H9 (cell line): Measurements from ENCODE around the gene SEMA6A. TPM values are rescaled to one million over a fixed set of nuclear protein-coding genes. Genes with fewer than 3 reads are reported as not detected.

Source experiments
- DNase-seq: peaks from one replicate; pipeline ENCODE4 v3.0.0-alpha.2; 2017
- H2AFZ ChIP-seq: one replicate; pipeline ENCODE4 v1.6.1; 2013; ENCODE audit warnings: mild to moderate bottlenecking, low read length, control low read depth, moderate library complexity
- H2AK5ac ChIP-seq: 2 replicates; pipeline ENCODE4 v1.6.1; 2013; ENCODE audit warnings: low read length, control low read depth, mixed read lengths; ENCODE audit not compliant: insufficient read length
- H2BK120ac ChIP-seq: one replicate; pipeline ENCODE4 v1.6.1; 2013; ENCODE audit warnings: low read depth, mild to moderate bottlenecking, low read length, control low read depth, inconsistent platforms; ENCODE audit not compliant: poor library complexity, severe bottlenecking
- H2BK12ac ChIP-seq: 2 replicates; pipeline ENCODE4 v1.6.1; 2013; ENCODE audit warnings: low read length, control low read depth, mixed read lengths, low read depth; ENCODE audit not compliant: insufficient read length
- H2BK15ac ChIP-seq: 2 replicates; pipeline ENCODE4 v1.6.1; 2013; ENCODE audit warnings: low read depth, low read length, control low read depth
- H2BK20ac ChIP-seq: one replicate; pipeline ENCODE4 v1.6.1; 2013; ENCODE audit warnings: low read depth, mild to moderate bottlenecking, low read length, control low read depth, inconsistent platforms; ENCODE audit not compliant: poor library complexity, severe bottlenecking
- H2BK5ac ChIP-seq: 2 replicates; pipeline ENCODE4 v1.6.1; 2013; ENCODE audit warnings: low read length, control low read depth, mixed read lengths; ENCODE audit not compliant: insufficient read length
- H3K14ac ChIP-seq: 2 replicates; pipeline ENCODE4 v1.6.1; 2013; ENCODE audit warnings: low read length, control low read depth; ENCODE audit not compliant: insufficient read depth
- H3K18ac ChIP-seq: 2 replicates; pipeline ENCODE4 v1.6.1; 2013; ENCODE audit warnings: low read depth, mild to moderate bottlenecking, mixed read lengths, low read length, control low read depth; ENCODE audit not compliant: insufficient read length
- H3K23ac ChIP-seq: 2 replicates; pipeline ENCODE4 v1.6.1; 2013; ENCODE audit warnings: low read length, control low read depth, mixed read lengths, low read depth; ENCODE audit not compliant: insufficient read length
- H3K23me2 ChIP-seq: 2 replicates; pipeline ENCODE4 v1.6.1; 2013; ENCODE audit warnings: low read depth, mild to moderate bottlenecking, mixed read lengths, low read length, control low read depth; ENCODE audit not compliant: insufficient read length, poor library complexity, severe bottlenecking
- H3K27ac ChIP-seq: 2 replicates; pipeline ENCODE4 v1.5.1; 2013; ENCODE audit warnings: low read length, control low read depth, mixed read lengths, low read depth; ENCODE audit not compliant: insufficient read length
- H3K27me3 ChIP-seq: 2 replicates; pipeline ENCODE4 v1.6.1; 2013; ENCODE audit warnings: low read length, control low read depth, inconsistent platforms; ENCODE audit not compliant: insufficient read depth
- H3K4ac ChIP-seq: 2 replicates; pipeline ENCODE4 v1.6.1; 2013; ENCODE audit warnings: low read depth, mild to moderate bottlenecking, control low read depth, inconsistent platforms, low read length, moderate library complexity
- H3K4me1 ChIP-seq: 2 replicates; pipeline ENCODE4 v1.6.1; 2013; ENCODE audit warnings: low read length, control low read depth, inconsistent platforms; ENCODE audit not compliant: insufficient read depth
- H3K4me2 ChIP-seq: 2 replicates; pipeline ENCODE4 v1.6.1; 2013; ENCODE audit warnings: low read length, control low read depth, mixed read lengths; ENCODE audit not compliant: insufficient read length, insufficient read depth
- H3K56ac ChIP-seq: 2 replicates; pipeline ENCODE4 v1.6.1; 2013; ENCODE audit warnings: low read depth, mild to moderate bottlenecking, mixed read lengths, low read length, control low read depth; ENCODE audit not compliant: insufficient read length
- H3K79me1 ChIP-seq: 2 replicates; pipeline ENCODE4 v1.6.1; 2013; ENCODE audit warnings: low read depth, mild to moderate bottlenecking, moderate library complexity, low read length, control low read depth, inconsistent platforms; ENCODE audit not compliant: insufficient read depth, poor library complexity, severe bottlenecking
- H3K79me2 ChIP-seq: 2 replicates; pipeline ENCODE4 v1.6.1; 2013; ENCODE audit warnings: low read length, control low read depth, inconsistent platforms; ENCODE audit not compliant: insufficient read depth
- H3K9ac ChIP-seq: 2 replicates; pipeline ENCODE4 v1.6.1; 2013; ENCODE audit warnings: low read length, control low read depth, mixed read lengths; ENCODE audit not compliant: insufficient read length; ENCODE audit errors: extremely low read depth
- H3K9me3 ChIP-seq: one replicate; pipeline ENCODE4 v1.6.1; 2013; ENCODE audit warnings: low read depth, low read length, inconsistent platforms; ENCODE audit not compliant: control insufficient read depth
- H3T11ph ChIP-seq: one replicate; pipeline ENCODE4 v1.6.1; 2013; ENCODE audit warnings: mild to moderate bottlenecking, low read length, control low read depth, inconsistent platforms
- H4K20me1 ChIP-seq: one replicate; pipeline ENCODE4 v1.6.1; 2013; ENCODE audit not compliant: control insufficient read depth, insufficient read length, insufficient read depth
- H4K5ac ChIP-seq: 2 replicates; pipeline ENCODE4 v1.6.1; 2013; ENCODE audit warnings: low read depth, mild to moderate bottlenecking, mixed read lengths, low read length, control low read depth; ENCODE audit not compliant: insufficient read length
- H4K8ac ChIP-seq: replicated peaks from 2 replicates; pipeline ENCODE4 v1.6.1; 2013; ENCODE audit warnings: low read length, control low read depth, mixed read lengths, low read depth; ENCODE audit not compliant: insufficient read length
- H4K91ac ChIP-seq: 2 replicates; pipeline ENCODE4 v1.6.1; 2013; ENCODE audit warnings: low read depth, mild to moderate bottlenecking, moderate library complexity, mixed read lengths, low read length, control low read depth; ENCODE audit not compliant: insufficient read length
- H3K27ac Mint-ChIP-seq, 3 experiments: 2 replicates in 2 of 3; 3 replicates in 1 of 3; pipeline ENCODE4 v1.8.0; 2020 to 2021; ENCODE audit warnings: mixed read lengths in 3 of 3, mild to moderate bottlenecking in 1 of 3, moderate library complexity in 1 of 3
- H3K27me3 Mint-ChIP-seq: 2 replicates; pipeline ENCODE4 v1.8.0; 2021; ENCODE audit warnings: low read depth, mild to moderate bottlenecking, moderate library complexity, mixed read lengths
- H3K36me3 Mint-ChIP-seq, 3 experiments: 2 replicates in 2 of 3; 3 replicates in 1 of 3; pipeline ENCODE4 v1.8.0; 2020 to 2021; ENCODE audit warnings: low read depth in 3 of 3, mixed read lengths in 3 of 3; ENCODE audit not compliant: insufficient read depth in 1 of 3
- H3K4me1 Mint-ChIP-seq, 2 experiments: 2 replicates each; pipeline ENCODE4 v1.8.0; 2020; ENCODE audit warnings: mixed read lengths in 2 of 2
- H3K4me3 Mint-ChIP-seq, 2 experiments: 2 replicates in 1 of 2; 3 replicates in 1 of 2; pipeline ENCODE4 v1.8.0; 2020 to 2021; ENCODE audit warnings: mild to moderate bottlenecking in 2 of 2, mixed read lengths in 2 of 2, moderate library complexity in 1 of 2
- H3K9me3 Mint-ChIP-seq, 2 experiments: 2 replicates in 1 of 2; 3 replicates in 1 of 2; pipeline ENCODE4 v1.8.0; 2020; ENCODE audit warnings: mild to moderate bottlenecking in 2 of 2, mixed read lengths in 2 of 2, moderate library complexity in 1 of 2
- CTCF ChIP-seq: fragments of 200-600 bp; sonication (generic); conservative IDR thresholded peaks from 3 replicates; pipeline ENCODE4 v1.8.0; 2021; ENCODE audit warnings: antibody characterized with exemption, mild to moderate bottlenecking
- WGBS: extraction: QIAGEN DNeasy Blood & Tissue Kit; methylation state at CpG from one replicate; pipeline ENCODE4 v1.1.7; 2013; ENCODE audit warnings: missing lambda C conversion rate, low lambda C conversion rate, mixed read lengths; ENCODE audit not compliant: insufficient read length; ENCODE audit errors: extremely low coverage; 5-methylcytosine and 5-hydroxymethylcytosine counted together
- total RNA-seq: library from RNA; stranded (reverse); gene quantifications from 2 replicates; pipeline ENCODE4 v1.2.1, GENCODE V29; 2021

SEMA6A gene
- total RNA-seq, 1 experiment from 2014 or later: 354 TPM

GRCh38 chr5:116530276-116530675 is 44.3 kb downstream of the SEMA6A start:
- Histone ChIP-seq H4K91ac (no peak overlapping the region), H3K27ac (no peak overlapping the region), H2AFZ (no peak overlapping the region), H3K4me1 (peaks cover 18% of the 10 kb centered on the region), H3T11ph (no peak overlapping the region), H3K9ac (no peak overlapping the region), H3K4ac (no peak overlapping the region), H3K23ac (no peak overlapping the region), H2BK15ac (no peak overlapping the region), H4K5ac (no peak overlapping the region), H3K18ac (no peak overlapping the region), H2AK5ac (no peak overlapping the region), H2BK20ac (no peak overlapping the region), H2BK5ac (no peak overlapping the region), H3K56ac (no peak overlapping the region), H3K23me2 (no peaks in the 10 kb centered on the region), H4K8ac (no peak overlapping the region), H3K14ac (no peak overlapping the region), H4K20me1 (no peaks in the 10 kb centered on the region), H3K79me1 (no peaks in the 10 kb centered on the region), H2BK12ac (no peak overlapping the region), H3K4me2 (no peak overlapping the region), H3K9me3 (no peaks in the 10 kb centered on the region), H3K27me3 (no peaks in the 10 kb centered on the region), H2BK120ac (no peak overlapping the region), H3K79me2 (peaks cover 91% of the 10 kb centered on the region; the same call in 1 of the 2 replicates)
- Mint-ChIP-seq H3K9me3 (no peaks in the 10 kb centered on the region), H3K27ac (no peak overlapping the region), H3K4me3 (no peak overlapping the region), H3K27me3 (no peaks in the 10 kb centered on the region), H3K36me3 (no peaks in the 10 kb centered on the region), H3K4me1 (peaks cover 71 to 75% of the 10 kb centered on the region in 2 experiments)
- DNase-seq: no peak
- WGBS: no CpG with 5 or more reads among the region's 4 CpGs
- no peak for TF ChIP-seq CTCF
